Suprapubic skin (tissue), 4 donors: ENCODE measurements around the gene ARL5C.

Experiments
- POLR2A ChIP-seq, 2 donors: fragments of 450-650 bp; IDR thresholded peaks; one replicate each; pipeline ENCODE4 v1.6.1; 2017; ENCODE audit warnings: antibody characterized with exemption in 2 of 2, mild to moderate bottlenecking in 2 of 2, moderate library complexity in 2 of 2
- POLR2AphosphoS5 ChIP-seq, 3 donors: sonication (generic); formaldehyde crosslinking; IDR thresholded peaks; one replicate each; pipeline ENCODE4 v1.6.1; 2017; ENCODE audit warnings: antibody characterized with exemption in 3 of 3

GRCh38 chr17:39210093-39210434 lies 44.1 kb upstream of the ARL5C start:
- no peak for TF ChIP-seq POLR2AphosphoS5 (IDR thresholded peaks at IDR 0.05)
- TF ChIP-seq POLR2A (IDR thresholded peaks at IDR 0.05): no peak
